ENCODE results near the gene ZFP92.

DNA sequence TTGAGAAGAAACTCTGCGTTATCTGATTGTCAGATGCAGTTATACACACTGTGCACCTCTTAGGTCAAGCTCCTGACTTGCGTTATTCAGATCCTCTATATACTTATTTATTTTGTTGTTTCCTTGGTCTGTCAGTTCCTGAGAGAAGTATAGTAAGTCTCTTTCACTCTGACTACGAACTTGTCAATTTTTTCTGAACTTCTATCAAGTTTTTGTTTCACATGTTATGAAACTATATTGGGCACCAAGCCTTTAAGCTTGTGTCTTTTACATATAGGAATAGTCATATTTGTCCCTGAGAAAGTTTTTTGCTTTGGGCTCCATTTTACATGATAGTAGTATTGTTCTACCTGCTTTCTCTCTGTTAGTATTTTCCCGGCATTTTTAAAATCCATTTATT lies 45.6 kb upstream of the ZFP92 start:
- TF ChIP-seq, protein P1, sequence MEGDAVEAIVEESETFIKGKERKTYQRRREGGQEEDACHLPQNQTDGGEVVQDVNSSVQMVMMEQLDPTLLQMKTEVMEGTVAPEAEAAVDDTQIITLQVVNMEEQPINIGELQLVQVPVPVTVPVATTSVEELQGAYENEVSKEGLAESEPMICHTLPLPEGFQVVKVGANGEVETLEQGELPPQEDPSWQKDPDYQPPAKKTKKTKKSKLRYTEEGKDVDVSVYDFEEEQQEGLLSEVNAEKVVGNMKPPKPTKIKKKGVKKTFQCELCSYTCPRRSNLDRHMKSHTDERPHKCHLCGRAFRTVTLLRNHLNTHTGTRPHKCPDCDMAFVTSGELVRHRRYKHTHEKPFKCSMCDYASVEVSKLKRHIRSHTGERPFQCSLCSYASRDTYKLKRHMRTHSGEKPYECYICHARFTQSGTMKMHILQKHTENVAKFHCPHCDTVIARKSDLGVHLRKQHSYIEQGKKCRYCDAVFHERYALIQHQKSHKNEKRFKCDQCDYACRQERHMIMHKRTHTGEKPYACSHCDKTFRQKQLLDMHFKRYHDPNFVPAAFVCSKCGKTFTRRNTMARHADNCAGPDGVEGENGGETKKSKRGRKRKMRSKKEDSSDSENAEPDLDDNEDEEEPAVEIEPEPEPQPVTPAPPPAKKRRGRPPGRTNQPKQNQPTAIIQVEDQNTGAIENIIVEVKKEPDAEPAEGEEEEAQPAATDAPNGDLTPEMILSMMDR (conservative IDR thresholded peaks at IDR 0.05; ENCODE audit: low read length), result no peak
- TF ChIP-seq EZH2phosphoT487 (IDR thresholded peaks at IDR 0.05; ENCODE audit: borderline replicate concordance, low read depth, low read length), result no peak
